IMR-90 (cell line): ENCODE measurements around the gene HAUS7. TPM values are rescaled to one million over a fixed set of nuclear protein-coding genes. Genes with fewer than 3 reads are reported as not detected.

Experiments used
- ATAC-seq: fragments of 200-7000 bp; cut with Tn5 transposase; 2 replicates; pipeline ENCODE4 v1.9.1; 2020; ENCODE audit warnings: low read depth, mild to moderate bottlenecking, moderate library complexity
- BruUV-seq: library from RNA; stranded (reverse); fragments of 400-500 nt; replicated peaks from 2 replicates; lab custom pipeline; 2021; lab: Mats Ljungman, UMichigan
- CTCF ChIA-PET: fragments of 300-600 bp; formaldehyde crosslinking; extraction: SDS; loops from one replicate; lab custom pipeline; 2021; ENCODE audit warnings: antibody characterized with exemption; lab: Yijun Ruan, JAX
- POLR2A ChIA-PET: fragments of 300-600 bp; sonication (Branson Sonifier 250); formaldehyde crosslinking; loops from one replicate; lab custom pipeline; 2022; ENCODE audit warnings: antibody characterized with exemption; ENCODE audit not compliant: unreplicated experiment; lab: Charles Lee
- DNase-seq: peaks from one replicate; pipeline ENCODE4 v3.0.0; 2013
- H2AFZ ChIP-seq: replicated peaks from 2 replicates; pipeline ENCODE3; 2013; ENCODE audit warnings: low read length, mild to moderate bottlenecking; ENCODE audit not compliant: poor library complexity
- H2AK5ac ChIP-seq: 2 replicates; pipeline ENCODE4 v1.6.1; 2013; ENCODE audit warnings: low read depth, low read length, inconsistent platforms
- H2AK9ac ChIP-seq: replicated peaks from 2 replicates; pipeline ENCODE3; 2013; ENCODE audit warnings: mild to moderate bottlenecking, low read depth, low read length, moderate library complexity; ENCODE audit not compliant: poor library complexity
- H2BK120ac ChIP-seq: 2 replicates; pipeline ENCODE4 v1.6.1; 2013; ENCODE audit warnings: low read depth, low read length, inconsistent platforms
- H2BK15ac ChIP-seq: 3 replicates; pipeline ENCODE4 v1.6.1; 2013; ENCODE audit warnings: low read depth, low read length, inconsistent platforms
- H2BK20ac ChIP-seq: 2 replicates; pipeline ENCODE4 v1.6.1; 2013; ENCODE audit warnings: low read depth, mild to moderate bottlenecking, inconsistent platforms, low read length, moderate library complexity
- H2BK5ac ChIP-seq: 2 replicates; pipeline ENCODE4 v1.6.1; 2013; ENCODE audit warnings: mild to moderate bottlenecking, low read depth, low read length, inconsistent platforms; ENCODE audit not compliant: poor library complexity, severe bottlenecking
- H3K14ac ChIP-seq: replicated peaks from 2 replicates; pipeline ENCODE4 v1.6.1; 2013; ENCODE audit warnings: low read depth, low read length, inconsistent platforms
- H3K18ac ChIP-seq: 2 replicates; pipeline ENCODE4 v1.6.1; 2013; ENCODE audit warnings: low read depth, low read length, control low read depth
- H3K23ac ChIP-seq: 2 replicates; pipeline ENCODE4 v1.6.1; 2013; ENCODE audit warnings: low read depth, low read length, inconsistent platforms
- H3K27ac ChIP-seq: 2 replicates; pipeline ENCODE4 v1.5.1; 2013; ENCODE audit warnings: mild to moderate bottlenecking, control low read depth, low read length; ENCODE audit not compliant: insufficient read depth
- H3K27me3 ChIP-seq: 2 replicates; pipeline ENCODE4 v1.6.1; 2013; ENCODE audit warnings: low read length; ENCODE audit not compliant: control insufficient read depth, insufficient read depth
- H3K36me3 ChIP-seq: 2 replicates; pipeline ENCODE4 v1.6.1; 2013; ENCODE audit warnings: low read length, mixed read lengths; ENCODE audit not compliant: control insufficient read depth, insufficient read depth
- H3K4ac ChIP-seq: 2 replicates; pipeline ENCODE4 v1.6.1; 2013; ENCODE audit warnings: low read depth, low read length, inconsistent platforms
- H3K4me1 ChIP-seq: 2 replicates; pipeline ENCODE4 v1.6.1; 2013; ENCODE audit warnings: low read length, mixed read lengths; ENCODE audit not compliant: control insufficient read depth, insufficient read depth
- H3K4me2 ChIP-seq: 2 replicates; pipeline ENCODE4 v1.6.1; 2013; ENCODE audit warnings: low read depth, mild to moderate bottlenecking, control low read depth, low read length, moderate library complexity
- H3K4me3 ChIP-seq: 2 replicates; pipeline ENCODE4 v1.5.1; 2013; ENCODE audit warnings: low read depth, mild to moderate bottlenecking, control low read depth, low read length, moderate library complexity; ENCODE audit not compliant: insufficient read depth
- H3K56ac ChIP-seq: 2 replicates; pipeline ENCODE4 v1.6.1; 2013; ENCODE audit warnings: low read length, inconsistent platforms; ENCODE audit not compliant: insufficient read depth; ENCODE audit errors: extremely low read depth
- H3K79me1 ChIP-seq, 2 experiments: 2 replicates each; pipeline ENCODE4 v1.6.1; 2013; ENCODE audit warnings: low read length in 2 of 2, inconsistent platforms in 1 of 2, low read depth in 1 of 2
- H3K9ac ChIP-seq: 2 replicates; pipeline ENCODE4 v1.6.1; 2013; ENCODE audit warnings: low read depth, low read length, control low read depth
- H3K9me1 ChIP-seq: 2 replicates; pipeline ENCODE4 v1.6.1; 2013; ENCODE audit warnings: low read length, inconsistent platforms; ENCODE audit not compliant: insufficient read depth
- H3K9me3 ChIP-seq: 2 replicates; pipeline ENCODE4 v1.6.1; 2013; ENCODE audit warnings: low read length; ENCODE audit not compliant: control insufficient read depth, insufficient read depth
- H4K20me1 ChIP-seq: 2 replicates; pipeline ENCODE4 v1.6.1; 2013; ENCODE audit warnings: low read length, inconsistent platforms; ENCODE audit not compliant: insufficient read depth
- H4K5ac ChIP-seq: 2 replicates; pipeline ENCODE4 v1.6.1; 2013; ENCODE audit warnings: mild to moderate bottlenecking, low read depth, low read length, control low read depth
- H4K8ac ChIP-seq, 2 experiments: 2 replicates each; pipeline ENCODE4 v1.6.1; 2013; ENCODE audit warnings: low read depth in 2 of 2, low read length in 2 of 2, control low read depth in 1 of 2, inconsistent platforms in 1 of 2
- H4K91ac ChIP-seq: 2 replicates; pipeline ENCODE4 v1.6.1; 2013; ENCODE audit warnings: low read depth, low read length, inconsistent platforms; ENCODE audit not compliant: insufficient read depth
- BHLHE40 ChIP-seq: fragments of 150-350 bp; IDR thresholded peaks from 2 replicates; pipeline ENCODE4 v1.6.1; 2016; ENCODE audit warnings: mild to moderate bottlenecking, low read depth, low read length
- CEBPB ChIP-seq: IDR thresholded peaks from 2 replicates; pipeline ENCODE4 v1.6.1; 2012; ENCODE audit warnings: low read depth, low read length, improper control_type of control experiment
- CHD1 ChIP-seq: IDR thresholded peaks from 2 replicates; pipeline ENCODE4 v1.6.1; 2012; ENCODE audit warnings: low read depth, low read length, improper control_type of control experiment
- FOS ChIP-seq: fragments of 150-350 bp; IDR thresholded peaks from 2 replicates; pipeline ENCODE4 v1.6.1; 2016; ENCODE audit warnings: low read depth, low read length
- MAFK ChIP-seq: IDR thresholded peaks from 2 replicates; pipeline ENCODE4 v1.6.1; 2012; ENCODE audit warnings: low read depth, low read length, improper control_type of control experiment
- MAZ ChIP-seq: IDR thresholded peaks from 2 replicates; pipeline ENCODE4 v1.6.1; 2012; ENCODE audit warnings: low read depth, mild to moderate bottlenecking, low read length, improper control_type of control experiment, moderate library complexity, borderline replicate concordance
- MXI1 ChIP-seq: IDR thresholded peaks from 2 replicates; pipeline ENCODE4 v1.6.1; 2012; ENCODE audit warnings: low read depth, mild to moderate bottlenecking, low read length, moderate library complexity, borderline replicate concordance
- NFE2L2 ChIP-seq: fragments of 150-350 bp; IDR thresholded peaks from 2 replicates; pipeline ENCODE4 v1.6.1; 2016; ENCODE audit warnings: low read depth, mild to moderate bottlenecking, low read length
- POLR2A ChIP-seq: IDR thresholded peaks from 2 replicates; pipeline ENCODE4 v1.6.1; 2012; ENCODE audit warnings: mild to moderate bottlenecking, low read depth, low read length
- RAD21 ChIP-seq: IDR thresholded peaks from 2 replicates; pipeline ENCODE4 v1.6.1; 2012; ENCODE audit warnings: low read length, improper control_type of control experiment
- RCOR1 ChIP-seq: IDR thresholded peaks from 2 replicates; pipeline ENCODE4 v1.6.1; 2012; ENCODE audit warnings: mild to moderate bottlenecking, low read length, improper control_type of control experiment; ENCODE audit not compliant: insufficient replicate concordance
- RFX5 ChIP-seq: IDR thresholded peaks from 2 replicates; pipeline ENCODE4 v1.8.0; 2012; ENCODE audit warnings: low read depth, mild to moderate bottlenecking, low read length, moderate library complexity
- SMC3 ChIP-seq: fragments of 150-350 bp; IDR thresholded peaks from 2 replicates; pipeline ENCODE4 v1.6.1; 2016; ENCODE audit warnings: low read depth, mild to moderate bottlenecking, antibody characterized with exemption, low read length, moderate library complexity
- WGBS, 2 experiments: methylation state at CpG; one replicate each; pipeline versions ENCODE4 v1.1.5 to v1.1.7; 2013; ENCODE audit warnings: missing lambda C conversion rate in 2 of 2; ENCODE audit not compliant: insufficient read length in 1 of 2; ENCODE audit errors: extremely low coverage in 2 of 2; 5-methylcytosine and 5-hydroxymethylcytosine counted together
- dilution Hi-C: fragments of 300-500 bp; cut with HindIII; formaldehyde crosslinking; loops from one replicate; pipeline ENCODE4 v1.14.3; 2018; ENCODE audit warnings: low sequenced_read_pairs; ENCODE audit not compliant: unreplicated experiment
- in situ Hi-C: fragments of 300-500 bp; cut with MboI; formaldehyde crosslinking; loops from 3 replicates; pipeline ENCODE4 v1.14.3; 2019; ENCODE audit warnings: low sequenced_read_pairs, inconsistent platforms, mixed read lengths
- intact Hi-C: fragments of 100-400 bp; cut with micrococcal nuclease; formaldehyde crosslinking; loops from 2 replicates; pipeline ENCODE4 v1.10.0; 2022
- polyA plus RNA-seq, 3 experiments: library from polyadenylated mRNA; depleted of rRNA; stranded (reverse); fragments of >200 nt; gene quantifications; 2 replicates each; pipeline ENCODE4 v1.2.3, GENCODE V29; 2012; ENCODE audit warnings: low replicate concordance in 1 of 3
- total RNA-seq: library from RNA; depleted of rRNA; stranded (reverse); fragments of >200 nt; gene quantifications from 2 replicates; pipeline ENCODE4 v1.2.3, GENCODE V29; 2012
- TF ChIP-seq, protein P1 (sequence below): conservative IDR thresholded peaks from 2 replicates; pipeline ENCODE4 v1.5.1; 2012; ENCODE audit warnings: mild to moderate bottlenecking, low read depth, low read length, improper control_type of control experiment
- TF ChIP-seq, protein P2 (sequence below): fragments of 150-350 bp; IDR thresholded peaks from 2 replicates; pipeline ENCODE4 v1.6.1; 2017; ENCODE audit warnings: mild to moderate bottlenecking, antibody characterized with exemption, low read length, low read depth
- TF ChIP-seq, protein P3 (sequence below): fragments of 150-350 bp; IDR thresholded peaks from 2 replicates; pipeline ENCODE4 v1.6.1; 2016; ENCODE audit warnings: low read depth, mild to moderate bottlenecking, low read length, moderate library complexity, borderline replicate concordance

Gene HAUS7
- total and polyA plus RNA-seq, 2 of the 4 experiments (the other 2 are of a cell fraction) = 10.8 to 25.9 TPM

DNA sequence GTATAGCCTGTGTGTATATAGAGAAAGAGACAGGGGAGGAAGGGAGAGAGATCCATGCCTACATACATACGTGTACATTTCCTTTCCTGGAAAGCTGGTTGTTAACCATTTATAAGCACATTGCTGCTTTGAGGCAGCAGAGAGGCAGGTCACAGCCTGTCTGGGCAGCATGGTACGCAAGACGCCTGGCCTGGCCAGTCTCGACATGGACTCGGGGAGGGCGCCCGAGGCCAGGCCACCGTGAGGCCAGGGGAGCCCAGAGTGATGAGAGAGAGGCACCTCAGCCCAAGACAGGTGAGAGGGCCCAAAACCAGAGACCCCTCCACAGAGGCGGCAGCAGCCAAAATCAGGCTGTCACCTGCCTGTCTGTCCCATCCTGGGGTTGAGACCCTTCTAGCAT is 28.4 kb downstream of the HAUS7 start:
- Histone ChIP-seq H2AK5ac (no peak overlapping the region), H2BK120ac (no peak overlapping the region), H3K36me3 (no peaks in the 10 kb centered on the region), H3K4me2 (no peak overlapping the region), H3K4me1 (no peaks in the 10 kb centered on the region), H2BK20ac (no peak overlapping the region), H3K27me3 (peaks cover 6% of the 10 kb centered on the region), H4K8ac (no peak overlapping the region), H3K14ac (no peak overlapping the region), H3K79me1 (no peaks in the 10 kb centered on the region), H3K18ac (no peak overlapping the region), H2AK9ac (no peak overlapping the region), H3K23ac (no peak overlapping the region), H2AFZ (no peak overlapping the region), H3K9ac (no peak overlapping the region), H2BK15ac (no peak overlapping the region), H3K9me1 (no peaks in the 10 kb centered on the region), H3K4me3 (no peak overlapping the region), H4K5ac (no peak overlapping the region), H4K20me1 (no peaks in the 10 kb centered on the region), H2BK5ac (no peak overlapping the region), H3K27ac (no peak overlapping the region), H3K4ac (no peak overlapping the region), H3K56ac (no peak overlapping the region), H4K91ac (no peak overlapping the region), H3K9me3 (peaks cover 6% of the 10 kb centered on the region)
- intact Hi-C loops = no loop called here
- dilution Hi-C loops = no loop called here
- BruUV-seq = no TSS peak
- DNase-seq = no peak
- POLR2A ChIA-PET = no interaction called here
- in situ Hi-C loops = no loop called here
- CTCF ChIA-PET = no interaction called here
- TF ChIP-seq CHD1 (no peak), CEBPB (no peak), NFE2L2 (no peak), MAZ (no peak), RFX5 (no peak), POLR2A (no peak), MAFK (no peak), BHLHE40 (no peak), MXI1 (no peak), SMC3 (no peak), FOS (no peak), RCOR1 (no peak), RAD21 (no peak)
- TF ChIP-seq, protein P1, sequence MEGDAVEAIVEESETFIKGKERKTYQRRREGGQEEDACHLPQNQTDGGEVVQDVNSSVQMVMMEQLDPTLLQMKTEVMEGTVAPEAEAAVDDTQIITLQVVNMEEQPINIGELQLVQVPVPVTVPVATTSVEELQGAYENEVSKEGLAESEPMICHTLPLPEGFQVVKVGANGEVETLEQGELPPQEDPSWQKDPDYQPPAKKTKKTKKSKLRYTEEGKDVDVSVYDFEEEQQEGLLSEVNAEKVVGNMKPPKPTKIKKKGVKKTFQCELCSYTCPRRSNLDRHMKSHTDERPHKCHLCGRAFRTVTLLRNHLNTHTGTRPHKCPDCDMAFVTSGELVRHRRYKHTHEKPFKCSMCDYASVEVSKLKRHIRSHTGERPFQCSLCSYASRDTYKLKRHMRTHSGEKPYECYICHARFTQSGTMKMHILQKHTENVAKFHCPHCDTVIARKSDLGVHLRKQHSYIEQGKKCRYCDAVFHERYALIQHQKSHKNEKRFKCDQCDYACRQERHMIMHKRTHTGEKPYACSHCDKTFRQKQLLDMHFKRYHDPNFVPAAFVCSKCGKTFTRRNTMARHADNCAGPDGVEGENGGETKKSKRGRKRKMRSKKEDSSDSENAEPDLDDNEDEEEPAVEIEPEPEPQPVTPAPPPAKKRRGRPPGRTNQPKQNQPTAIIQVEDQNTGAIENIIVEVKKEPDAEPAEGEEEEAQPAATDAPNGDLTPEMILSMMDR = no peak
- TF ChIP-seq, protein P2, sequence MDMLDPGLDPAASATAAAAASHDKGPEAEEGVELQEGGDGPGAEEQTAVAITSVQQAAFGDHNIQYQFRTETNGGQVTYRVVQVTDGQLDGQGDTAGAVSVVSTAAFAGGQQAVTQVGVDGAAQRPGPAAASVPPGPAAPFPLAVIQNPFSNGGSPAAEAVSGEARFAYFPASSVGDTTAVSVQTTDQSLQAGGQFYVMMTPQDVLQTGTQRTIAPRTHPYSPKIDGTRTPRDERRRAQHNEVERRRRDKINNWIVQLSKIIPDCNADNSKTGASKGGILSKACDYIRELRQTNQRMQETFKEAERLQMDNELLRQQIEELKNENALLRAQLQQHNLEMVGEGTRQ = no peak
- TF ChIP-seq, protein P3, sequence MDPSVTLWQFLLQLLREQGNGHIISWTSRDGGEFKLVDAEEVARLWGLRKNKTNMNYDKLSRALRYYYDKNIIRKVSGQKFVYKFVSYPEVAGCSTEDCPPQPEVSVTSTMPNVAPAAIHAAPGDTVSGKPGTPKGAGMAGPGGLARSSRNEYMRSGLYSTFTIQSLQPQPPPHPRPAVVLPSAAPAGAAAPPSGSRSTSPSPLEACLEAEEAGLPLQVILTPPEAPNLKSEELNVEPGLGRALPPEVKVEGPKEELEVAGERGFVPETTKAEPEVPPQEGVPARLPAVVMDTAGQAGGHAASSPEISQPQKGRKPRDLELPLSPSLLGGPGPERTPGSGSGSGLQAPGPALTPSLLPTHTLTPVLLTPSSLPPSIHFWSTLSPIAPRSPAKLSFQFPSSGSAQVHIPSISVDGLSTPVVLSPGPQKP = no peak
- 93% methylated on average over 2 of the region's 9 CpGs; no CpG with 5 or more reads in 1 of the 2 experiments for WGBS, 2 experiments
- ATAC-seq = no peak
